Epithelial cell of proximal tubule (primary cell): ENCODE results near the gene MROH9. TPM values are rescaled to one million over a fixed set of nuclear protein-coding genes. Genes with fewer than 3 reads are reported as not detected.

Experiments used
- DNase-seq: peaks from one replicate; pipeline ENCODE4 v3.0.0-alpha.2; 2011; ENCODE audit warnings: low read depth
- H3K4me3 ChIP-seq: 2 replicates; pipeline ENCODE4 v1.5.1; 2011; ENCODE audit warnings: low read depth, mild to moderate bottlenecking, low read length
- CTCF ChIP-seq: conservative IDR thresholded peaks from 2 replicates; pipeline ENCODE4 v1.5.1; 2012; ENCODE audit warnings: low read depth, mild to moderate bottlenecking, low read length
- total RNA-seq: library from RNA; depleted of rRNA; stranded (reverse); fragments of >200 nt; gene quantifications from 2 replicates; pipeline ENCODE4 v1.2.3, GENCODE V29; 2015

Gene MROH9
- not detected in 2 replicates for total RNA-seq

- H3K4me3 ChIP-seq: no peak within 1 kb of the TSS
- no peak for TF ChIP-seq CTCF
- no peak for DNase-seq
Measured at GRCh38 chr1:170935231-170935630, at the start of gene MROH9. MROH9 (plus strand) TSS chr1:170935534; CDS start chr1:170945557, 10,023 bp downstream.

- no peak for DNase-seq
- H3K4me3 ChIP-seq: no peak overlapping the region
- no peak for TF ChIP-seq CTCF
Measured at GRCh38 chr1:170885551-170885950, 49.8 kb upstream of the MROH9 start.

- no peak overlapping the region for H3K4me3 ChIP-seq
- DNase-seq: no peak
- no peak for TF ChIP-seq CTCF
Measured at GRCh38 chr1:170886460-170886859, 48.9 kb upstream of the MROH9 start.

GRCh38 chr1:170887726-170888125, 47.6 kb upstream of the MROH9 start:
- TF ChIP-seq CTCF: no peak
- no peak for DNase-seq
- H3K4me3 ChIP-seq: no peak overlapping the region

- TF ChIP-seq CTCF: no peak
Measured at GRCh38 chr1:170891872-170892271, 43.5 kb upstream of the MROH9 start.

GRCh38 chr1:170893655-170894297, 41.6 kb upstream of the MROH9 start:
- no peak for DNase-seq
- TF ChIP-seq CTCF: no peak
- H3K4me3 ChIP-seq: no peak overlapping the region

More at GRCh38 chr1:170891872-170892271, 43.5 kb upstream of the MROH9 start:
- H3K4me3 ChIP-seq: no peak overlapping the region
- no peak for DNase-seq

GRCh38 chr1:170903961-170904360, 31.4 kb upstream of the MROH9 start:
- DNase-seq: no peak
- TF ChIP-seq CTCF: no peak
- no peak overlapping the region for H3K4me3 ChIP-seq
